ENCODE measurements around the gene SLC39A7.
A peak's percentile ranks its signal among the peaks of the same experiment; 100 is the strongest.
"Not testable (repeated sequence)": the region's sequence is repeated elsewhere in the genome, so short reads cannot be mapped to it uniquely, and the experiment has no call there.

Gene SLC39A7

GRCh38 chr6:33206027-33206863 lies 5.6 kb downstream of the SLC39A7 start:
- DNase-seq = no peak

- no peak for DNase-seq
Measured at GRCh38 chr6:33206864-33207551, 6.3 kb downstream of the SLC39A7 start.

DNA sequence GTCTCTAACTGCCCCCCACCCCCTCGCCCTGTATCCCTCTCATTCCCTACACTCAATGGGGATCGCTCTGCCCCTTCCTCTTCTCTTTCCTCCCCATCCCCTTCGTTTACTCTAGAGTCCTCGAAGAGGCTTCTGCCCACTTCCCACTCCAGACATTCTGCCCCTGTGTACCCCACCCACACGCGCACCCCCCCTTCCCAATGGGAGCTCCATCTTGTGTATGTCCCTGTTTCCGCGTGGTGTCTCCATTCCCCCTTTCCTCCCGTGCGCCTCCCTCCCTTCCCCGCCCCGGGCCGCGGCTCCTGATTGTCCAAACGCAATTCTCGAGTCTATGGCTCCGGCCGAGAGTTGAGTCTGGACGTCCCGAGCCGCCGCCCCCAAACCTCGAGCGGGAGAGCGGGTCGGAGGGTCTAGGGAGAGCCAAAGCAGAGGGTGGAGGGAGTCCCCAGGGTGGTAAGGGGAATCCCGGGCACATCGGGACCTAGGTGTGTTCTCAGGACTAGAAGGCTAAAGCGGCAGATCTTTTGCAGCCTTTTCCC lies 7.0 kb downstream of the SLC39A7 start:
- DNase-seq = no peak

- peak; percentile 18 for DNase-seq
Measured at GRCh38 chr6:33208091-33208967, 7.7 kb downstream of the SLC39A7 start, which contains the start of gene RING1. Gene RING1 (plus strand): TSS chr6:33208500. CDS start chr6:33208823, 323 bp downstream.

GRCh38 chr6:33209856-33210255 lies 9.2 kb downstream of the SLC39A7 start:
- DNase-seq = no peak

DNA sequence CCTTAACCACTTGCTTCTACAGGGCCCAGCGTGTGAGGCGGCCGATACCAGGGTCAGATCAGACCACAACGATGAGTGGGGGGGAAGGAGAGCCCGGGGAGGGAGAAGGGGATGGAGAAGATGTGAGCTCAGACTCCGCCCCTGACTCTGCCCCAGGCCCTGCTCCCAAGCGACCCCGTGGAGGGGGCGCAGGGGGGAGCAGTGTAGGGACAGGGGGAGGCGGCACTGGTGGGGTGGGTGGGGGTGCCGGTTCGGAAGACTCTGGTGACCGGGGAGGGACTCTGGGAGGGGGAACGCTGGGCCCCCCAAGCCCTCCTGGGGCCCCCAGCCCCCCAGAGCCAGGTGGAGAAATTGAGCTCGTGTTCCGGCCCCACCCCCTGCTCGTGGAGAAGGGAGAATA lies 10.5 kb downstream of the SLC39A7 start:
- no peak for DNase-seq

DNA sequence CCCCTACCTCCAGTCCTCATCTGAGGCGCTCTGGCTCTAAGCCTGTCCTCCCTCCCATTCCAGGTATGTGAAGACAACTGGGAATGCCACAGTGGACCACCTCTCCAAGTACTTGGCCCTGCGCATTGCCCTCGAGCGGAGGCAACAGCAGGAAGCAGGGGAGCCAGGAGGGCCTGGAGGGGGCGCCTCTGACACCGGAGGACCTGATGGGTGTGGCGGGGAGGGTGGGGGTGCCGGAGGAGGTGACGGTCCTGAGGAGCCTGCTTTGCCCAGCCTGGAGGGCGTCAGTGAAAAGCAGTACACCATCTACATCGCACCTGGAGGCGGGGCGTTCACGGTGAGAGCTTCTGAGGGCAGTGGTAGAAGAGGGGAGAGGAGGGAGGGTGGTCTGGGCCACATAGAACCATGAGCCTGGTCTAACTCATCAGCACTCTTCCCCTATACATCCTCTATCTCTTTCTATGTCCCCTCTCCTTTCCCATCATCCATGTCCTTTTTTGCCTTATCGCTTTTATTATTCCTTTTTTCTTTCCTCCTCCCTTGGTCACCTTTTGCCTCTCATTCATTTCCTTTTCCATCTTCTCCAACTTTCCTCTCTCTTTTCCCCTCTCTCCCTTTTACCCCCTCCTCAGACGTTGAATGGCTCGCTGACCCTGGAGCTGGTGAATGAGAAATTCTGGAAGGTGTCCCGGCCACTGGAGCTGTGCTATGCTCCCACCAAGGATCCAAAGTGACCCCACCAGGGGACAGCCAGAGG lies 11.2 kb downstream of the SLC39A7 start:
- DNase-seq = no peak

DNA sequence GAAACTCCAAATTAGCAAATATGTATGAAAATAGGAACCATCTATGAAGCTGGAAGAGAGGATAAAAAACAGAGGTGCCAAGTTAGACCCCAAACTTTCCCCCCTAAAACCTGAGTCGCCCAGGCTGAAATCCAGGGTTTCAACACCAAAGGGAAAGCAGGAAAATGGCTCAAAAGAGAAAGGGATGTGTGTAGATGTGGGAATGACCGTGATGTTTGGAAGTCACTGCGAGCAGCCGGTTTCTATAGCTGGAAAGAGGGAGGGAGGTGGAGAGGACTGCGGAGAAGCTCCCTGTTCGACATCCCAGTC lies 12.1 kb downstream of the SLC39A7 start:
- DNase-seq = no peak

DNA sequence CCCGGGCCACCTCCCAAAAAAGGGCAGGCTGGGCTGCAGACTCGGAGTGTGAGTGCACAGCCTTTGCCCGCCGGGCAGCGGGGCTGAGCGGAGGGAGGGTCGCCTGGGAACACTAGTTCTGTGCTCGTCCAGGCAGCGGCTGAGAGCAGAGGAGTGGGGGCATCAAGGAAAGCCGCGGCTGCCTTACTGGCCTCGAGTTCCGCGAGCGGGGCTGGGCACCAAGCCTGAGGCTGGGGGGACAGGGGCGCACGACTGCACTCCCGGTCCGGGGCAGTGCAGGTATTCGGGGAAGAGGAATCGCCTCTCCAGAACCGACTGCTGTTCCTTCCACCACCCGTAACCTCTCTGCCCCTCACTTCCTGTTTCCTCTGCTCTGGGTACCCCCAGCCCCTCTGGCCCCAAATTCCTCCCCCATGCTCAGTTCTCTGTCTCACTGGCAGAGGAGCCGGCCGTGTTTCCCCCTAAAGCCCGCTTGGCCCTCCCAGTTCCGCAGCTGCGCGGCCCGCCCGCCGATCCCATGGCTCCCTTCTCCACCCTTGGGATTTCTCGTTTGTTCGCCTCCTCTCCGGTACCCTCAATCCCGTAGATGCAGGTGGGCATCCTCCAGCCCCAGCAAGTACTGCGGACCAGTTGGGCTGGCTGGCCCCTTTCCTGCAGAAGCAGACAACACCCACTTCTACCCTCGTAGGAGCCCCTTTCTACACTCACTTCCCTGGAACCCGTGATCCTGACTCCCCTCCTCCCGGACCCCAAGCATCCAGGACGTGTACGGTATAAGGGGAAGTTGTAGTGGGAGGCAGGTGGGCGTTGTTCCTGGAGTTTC lies 12.7 kb downstream of the SLC39A7 start:
- no peak for DNase-seq

DNA sequence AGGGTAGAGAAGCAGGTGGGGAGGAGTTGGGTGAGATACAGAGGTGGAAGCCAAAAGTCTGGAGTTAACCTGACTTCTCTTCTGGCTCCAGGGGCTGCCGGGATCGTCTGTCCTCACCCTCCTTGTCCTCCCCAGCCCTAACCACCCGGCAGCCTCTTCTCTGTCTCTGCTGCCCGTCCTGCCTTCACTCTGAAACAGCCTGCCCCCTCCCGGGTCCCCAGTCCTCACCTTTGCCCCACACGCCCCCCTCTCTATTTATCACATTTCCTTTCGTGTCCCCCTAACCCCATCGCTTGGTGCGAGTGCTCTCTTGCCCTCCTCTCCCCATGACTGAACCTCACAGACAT lies 13.3 kb downstream of the SLC39A7 start:
- no peak for DNase-seq

GRCh38 chr6:33215271-33216116 lies 14.8 kb downstream of the SLC39A7 start:
- no peak for DNase-seq

DNA sequence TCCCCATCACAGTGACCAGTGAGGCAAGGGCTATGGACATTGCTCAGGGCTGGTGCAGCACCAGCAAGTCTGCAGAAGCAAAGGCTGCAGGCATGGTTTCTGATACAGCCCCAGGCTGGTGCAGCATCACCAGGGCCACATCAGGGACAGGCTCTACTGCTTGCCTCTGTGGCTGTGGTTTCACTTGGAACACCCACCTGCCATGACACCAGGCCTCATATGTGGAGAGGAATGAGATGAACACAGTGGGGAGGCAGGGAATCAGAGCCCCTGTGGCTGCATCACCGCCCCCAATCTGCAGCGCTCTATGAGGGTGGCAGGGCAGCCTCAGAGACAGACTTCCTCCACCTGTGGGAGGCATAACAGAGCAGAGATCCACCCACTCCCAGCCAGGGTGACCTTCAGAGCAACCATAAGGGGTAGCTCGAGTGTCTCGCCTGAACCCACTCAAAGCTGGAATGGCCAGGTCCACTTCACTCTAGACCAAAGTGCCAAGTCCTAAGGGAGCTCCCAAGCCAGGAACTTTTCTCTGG lies 15.5 kb downstream of the SLC39A7 start:
- no peak for DNase-seq

GRCh38 chr6:33217246-33217645 lies 16.6 kb downstream of the SLC39A7 start:
- DNase-seq = no peak

GRCh38 chr6:33217681-33218080 lies 17.0 kb downstream of the SLC39A7 start:
- no peak for DNase-seq

DNA sequence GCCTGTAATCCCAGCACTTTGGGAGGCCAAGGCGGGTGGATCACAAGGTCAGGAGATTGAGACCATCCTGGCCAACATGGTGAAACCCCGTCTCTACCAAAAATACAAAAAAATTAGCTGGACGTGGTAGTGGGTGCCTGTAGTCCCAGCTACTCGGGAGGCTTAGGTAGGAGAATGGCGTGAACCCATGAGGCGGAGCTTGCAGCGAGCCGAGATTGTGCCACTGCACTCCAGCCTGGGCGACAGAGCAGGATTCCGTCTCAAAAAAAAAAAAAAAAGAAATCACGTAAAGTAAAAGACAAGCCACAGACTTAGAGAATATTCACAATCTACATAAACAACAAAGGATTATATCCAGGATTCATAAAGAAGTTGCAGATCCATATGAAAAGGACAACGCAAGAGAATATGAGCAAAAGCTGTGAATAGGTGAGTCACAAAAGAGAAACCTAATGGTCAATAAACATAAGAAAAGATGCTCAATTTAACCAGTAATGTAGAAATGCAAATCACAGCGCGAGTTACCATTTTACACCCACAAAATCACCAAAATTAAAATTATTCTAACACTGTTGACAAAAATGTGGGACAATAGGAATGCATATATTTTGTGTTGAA lies 25.9 kb downstream of the SLC39A7 start:
- DNase-seq = not testable (repeated sequence)

- DNase-seq = no peak
Measured at GRCh38 chr6:33235221-33235634, 34.6 kb downstream of the SLC39A7 start.

DNA sequence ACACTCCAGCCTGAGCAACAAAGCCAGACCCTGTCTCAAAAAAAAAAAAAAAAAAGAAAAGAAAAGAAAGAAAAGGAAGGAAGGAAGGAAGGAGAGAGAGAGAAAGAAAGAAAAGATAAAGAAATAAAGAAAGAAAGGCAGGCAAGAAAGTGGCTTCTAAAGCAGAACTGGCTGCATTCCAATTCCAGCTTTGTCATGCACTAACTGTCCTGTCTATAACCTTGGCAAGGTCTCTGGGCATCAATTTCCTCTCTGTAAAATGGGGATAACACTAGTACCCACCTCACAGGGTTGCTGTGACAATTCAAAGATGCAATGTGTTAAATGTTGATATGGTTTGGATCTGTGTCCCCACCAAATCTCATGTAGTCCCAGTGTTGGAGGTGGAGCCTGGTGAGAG lies 35.7 kb downstream of the SLC39A7 start:
- DNase-seq = no peak

- DNase-seq = no peak
Measured at GRCh38 chr6:33236852-33237251, 36.2 kb downstream of the SLC39A7 start.

DNA sequence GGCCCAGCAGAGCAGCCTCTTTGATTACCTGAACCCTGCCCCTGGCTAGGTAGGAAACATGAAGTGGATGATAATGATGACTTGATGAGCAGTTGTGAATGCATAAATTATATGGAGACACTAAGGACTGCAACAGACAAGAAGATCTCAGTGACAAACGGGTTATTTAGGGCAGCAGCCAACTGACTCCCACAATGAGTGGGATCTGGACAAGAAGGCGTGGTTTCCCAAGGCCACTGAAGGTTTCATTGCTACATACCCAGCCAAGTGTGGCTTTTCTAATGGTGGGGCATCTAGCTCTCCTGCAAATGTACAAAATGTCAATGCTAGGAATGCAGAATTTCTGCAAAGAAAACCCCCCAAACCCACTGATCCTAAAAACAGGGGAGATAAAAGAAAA lies 37.1 kb downstream of the SLC39A7 start:
- DNase-seq = no peak

- DNase-seq = no peak
Measured at GRCh38 chr6:33241968-33242367, 41.3 kb downstream of the SLC39A7 start.
